Large intestine (tissue), 3 donors: ENCODE measurements around the gene ESYT2. TPM values are rescaled to one million over a fixed set of nuclear protein-coding genes. Genes with fewer than 3 reads are reported as not detected.

ENCODE experiments used
- DNase-seq, 2 donors: peaks; one replicate each; pipeline versions ENCODE4 v3.0.0 to v3.0.0-alpha.2; 2013
- H3K27ac ChIP-seq: one replicate; pipeline ENCODE4 v1.5.1; 2013; ENCODE audit warnings: low read length
- H3K27me3 ChIP-seq: 2 replicates; pipeline ENCODE4 v1.6.1; 2013; ENCODE audit warnings: low read length; ENCODE audit not compliant: control insufficient read depth, insufficient read depth
- H3K36me3 ChIP-seq: 2 replicates; pipeline ENCODE4 v1.6.1; 2013; ENCODE audit warnings: low read length; ENCODE audit not compliant: control insufficient read depth, insufficient read depth
- H3K4me1 ChIP-seq: one replicate; pipeline ENCODE4 v1.6.1; 2013; ENCODE audit warnings: low read length; ENCODE audit not compliant: control insufficient read depth, insufficient read depth
- H3K4me3 ChIP-seq: one replicate; pipeline ENCODE4 v1.5.1; 2013; ENCODE audit warnings: low read length
- H3K9me3 ChIP-seq: one replicate; pipeline ENCODE4 v1.6.1; 2013; ENCODE audit warnings: mild to moderate bottlenecking, low read depth, low read length, moderate library complexity; ENCODE audit not compliant: control insufficient read depth
- polyA plus RNA-seq: library from polyadenylated mRNA; unstranded; fragments of 120-200 nt; gene quantifications from one replicate; pipeline ENCODE4 v1.2.1, GENCODE V29; 2013

Gene ESYT2
- polyA plus RNA-seq, 1 donor, result 40.2 TPM

DNA sequence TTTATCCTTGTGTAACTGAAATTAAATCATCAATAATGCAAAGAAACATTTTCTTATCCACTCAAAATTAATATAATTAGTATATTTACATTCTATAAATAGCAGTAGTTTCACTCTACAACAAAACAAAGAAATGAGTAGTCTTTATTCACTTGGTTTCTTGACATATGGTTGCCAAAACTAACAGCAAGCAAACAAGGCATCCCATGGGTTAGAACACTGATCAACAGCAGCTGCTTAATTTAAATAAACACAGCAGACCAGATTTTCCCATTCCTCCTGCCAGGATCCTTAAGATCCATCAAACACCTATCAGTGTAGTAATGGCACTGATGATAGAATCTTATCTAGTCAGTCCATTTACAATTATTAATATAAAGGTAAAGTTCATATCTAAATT is 146.9 kb downstream of the ESYT2 start:
- H3K27me3 ChIP-seq, result no peaks in the 10 kb centered on the region
- H3K4me3 ChIP-seq, result no peak overlapping the region
- peaks cover 17% of the 10 kb centered on the region for H3K36me3 ChIP-seq
- no peaks in the 10 kb centered on the region for H3K9me3 ChIP-seq
- H3K27ac ChIP-seq, result no peak overlapping the region
- H3K4me1 ChIP-seq, result no peaks in the 10 kb centered on the region
- DNase-seq, result no peak

Other genes starting within 250 kb of the ESYT2 start
- 13.4 TPM for gene PTPRN2, start 241.7 kb downstream of the ESYT2 start, polyA plus RNA-seq
- gene NCAPG2, start 124.7 kb downstream of the ESYT2 start, polyA plus RNA-seq, result 12.5 TPM
- 22.7 TPM for gene DYNC2I1, start 27.0 kb upstream of the ESYT2 start, polyA plus RNA-seq